Right kidney (tissue), 1 donor: ENCODE data around the gene CPVL.
A peak's percentile ranks its signal among the peaks of the same experiment; 100 is the strongest.

ENCODE experiments used
- DNase-seq: peaks from one replicate; pipeline ENCODE4 v3.0.0-alpha.2; 2016

Gene CPVL

GRCh38 chr7:29005829-29006228 is 140.5 kb downstream of the CPVL start:
- DNase-seq: no peak

GRCh38 chr7:29005406-29005805 is 140.9 kb downstream of the CPVL start:
- no peak for DNase-seq

- no peak for DNase-seq
Observed at GRCh38 chr7:29003703-29004102, 142.6 kb downstream of the CPVL start.

GRCh38 chr7:29000717-29001076 is 145.6 kb downstream of the CPVL start:
- DNase-seq: no peak

GRCh38 chr7:28999895-29000716 is 146.2 kb downstream of the CPVL start:
- no peak for DNase-seq

- DNase-seq: no peak
Observed at GRCh38 chr7:28999427-28999826, 146.9 kb downstream of the CPVL start.

GRCh38 chr7:28998105-28998504 is 148.2 kb downstream of the CPVL start:
- DNase-seq: peak; percentile 58

- no peak for DNase-seq
Observed at GRCh38 chr7:28996836-28997235, 149.5 kb downstream of the CPVL start.

- no peak for DNase-seq
Observed at GRCh38 chr7:28993371-28993770, 153.0 kb downstream of the CPVL start.

- DNase-seq: no peak
Observed at GRCh38 chr7:28992798-28993197, 153.5 kb downstream of the CPVL start.

- no peak for DNase-seq
Observed at GRCh38 chr7:28990200-28990960, 156.0 kb downstream of the CPVL start.

- DNase-seq: no peak
Observed at GRCh38 chr7:28989211-28989980, 156.9 kb downstream of the CPVL start.

- DNase-seq: no peak
Observed at GRCh38 chr7:28988810-28989209, 157.5 kb downstream of the CPVL start.

GRCh38 chr7:28988091-28988490 is 158.2 kb downstream of the CPVL start:
- no peak for DNase-seq

- DNase-seq: no peak
Observed at GRCh38 chr7:28986765-28987110, 159.6 kb downstream of the CPVL start.

GRCh38 chr7:28986028-28986764 is 160.1 kb downstream of the CPVL start:
- no peak for DNase-seq

GRCh38 chr7:28984631-28985030 is 161.7 kb downstream of the CPVL start:
- no peak for DNase-seq

- DNase-seq: no peak
Observed at GRCh38 chr7:28984217-28984616, 162.1 kb downstream of the CPVL start.

- no peak for DNase-seq
Observed at GRCh38 chr7:28983396-28984190, 162.7 kb downstream of the CPVL start.

GRCh38 chr7:28981161-28981465 is 165.2 kb downstream of the CPVL start:
- DNase-seq: no peak

- no peak for DNase-seq
Observed at GRCh38 chr7:28980451-28981160, 165.7 kb downstream of the CPVL start.
